H1 (cell line): ENCODE results near the gene SEMA3D.

Source experiments
- BRCA1 ChIP-seq: IDR thresholded peaks from 2 replicates; pipeline ENCODE4 v1.6.1; 2012; ENCODE audit warnings: low read depth, low read length, improper control_type of control experiment
- CEBPB ChIP-seq: IDR thresholded peaks from 2 replicates; pipeline ENCODE4 v1.6.1; 2012; ENCODE audit warnings: low read depth, low read length
- EP300 ChIP-seq, 2 experiments: IDR thresholded peaks; 1 replicate in 1 of 2; 2 replicates in 1 of 2; pipeline ENCODE4 v1.6.1; 2011 to 2012; ENCODE audit warnings: low read depth in 2 of 2, low read length in 2 of 2, mild to moderate bottlenecking in 2 of 2, borderline replicate concordance in 1 of 2, inconsistent platforms in 1 of 2, moderate library complexity in 1 of 2
- EZH2 ChIP-seq: fragments of 200-600 bp; sonication (generic); IDR thresholded peaks from 2 replicates; pipeline ENCODE4 v1.7.1; 2012; ENCODE audit warnings: low read depth, mild to moderate bottlenecking, moderate library complexity, low read length, inconsistent platforms; ENCODE audit not compliant: severe bottlenecking
- GABPA ChIP-seq: IDR thresholded peaks from 2 replicates; pipeline ENCODE4 v1.6.1; 2011; ENCODE audit warnings: mild to moderate bottlenecking, low read length, moderate library complexity, borderline replicate concordance; ENCODE audit not compliant: insufficient read depth
- JUND ChIP-seq: IDR thresholded peaks from 2 replicates; pipeline ENCODE4 v1.6.1; 2011; ENCODE audit warnings: mild to moderate bottlenecking, improper control_type of control experiment, low read length
- KDM5A ChIP-seq: fragments of 200-600 bp; IDR thresholded peaks from 2 replicates; pipeline ENCODE4 v1.7.1; 2012; ENCODE audit warnings: mild to moderate bottlenecking, low read length, inconsistent platforms, mixed read lengths
- MAFK ChIP-seq: IDR thresholded peaks from 2 replicates; pipeline ENCODE4 v1.6.1; 2012; ENCODE audit warnings: low read depth, mild to moderate bottlenecking, improper control_type of control experiment, low read length
- NRF1 ChIP-seq: IDR thresholded peaks from 2 replicates; pipeline ENCODE4 v1.6.1; 2011; ENCODE audit warnings: mild to moderate bottlenecking, low read depth, low read length, improper control_type of control experiment
- POLR2A ChIP-seq, 2 experiments: IDR thresholded peaks; 1 replicate in 1 of 2; 2 replicates in 1 of 2; pipeline ENCODE4 v1.6.1; 2011; ENCODE audit warnings: low read depth in 2 of 2, low read length in 2 of 2, mild to moderate bottlenecking in 2 of 2; ENCODE audit errors: control extremely low read depth in 1 of 2
- POLR2AphosphoS5 ChIP-seq: IDR thresholded peaks from 2 replicates; pipeline ENCODE4 v1.6.1; 2011; ENCODE audit warnings: low read depth, low read length
- RAD21 ChIP-seq, 2 experiments: IDR thresholded peaks in 1 of 2; conservative IDR thresholded peaks in 1 of 2; 2 replicates each; pipeline ENCODE4 v1.6.1; 2011; ENCODE audit warnings: low read depth in 2 of 2, low read length in 2 of 2, improper control_type of control experiment in 1 of 2, inconsistent platforms in 1 of 2, mild to moderate bottlenecking in 1 of 2, moderate library complexity in 1 of 2
- TBP ChIP-seq: IDR thresholded peaks from 2 replicates; pipeline ENCODE4 v1.6.1; 2011; ENCODE audit warnings: low read depth, low read length, improper control_type of control experiment
- TF ChIP-seq, protein P1 (sequence below), 3 experiments: IDR thresholded peaks; 1 replicate in 2 of 3; 2 replicates in 1 of 3; pipeline versions ENCODE4 v1.5.1 to v1.6.1; 2011; ENCODE audit warnings: low read length in 3 of 3, mild to moderate bottlenecking in 3 of 3, inconsistent platforms in 2 of 3, low read depth in 1 of 3, moderate library complexity in 1 of 3; ENCODE audit not compliant: insufficient read depth in 1 of 3; ENCODE audit errors: control extremely low read depth in 1 of 3

DNA sequence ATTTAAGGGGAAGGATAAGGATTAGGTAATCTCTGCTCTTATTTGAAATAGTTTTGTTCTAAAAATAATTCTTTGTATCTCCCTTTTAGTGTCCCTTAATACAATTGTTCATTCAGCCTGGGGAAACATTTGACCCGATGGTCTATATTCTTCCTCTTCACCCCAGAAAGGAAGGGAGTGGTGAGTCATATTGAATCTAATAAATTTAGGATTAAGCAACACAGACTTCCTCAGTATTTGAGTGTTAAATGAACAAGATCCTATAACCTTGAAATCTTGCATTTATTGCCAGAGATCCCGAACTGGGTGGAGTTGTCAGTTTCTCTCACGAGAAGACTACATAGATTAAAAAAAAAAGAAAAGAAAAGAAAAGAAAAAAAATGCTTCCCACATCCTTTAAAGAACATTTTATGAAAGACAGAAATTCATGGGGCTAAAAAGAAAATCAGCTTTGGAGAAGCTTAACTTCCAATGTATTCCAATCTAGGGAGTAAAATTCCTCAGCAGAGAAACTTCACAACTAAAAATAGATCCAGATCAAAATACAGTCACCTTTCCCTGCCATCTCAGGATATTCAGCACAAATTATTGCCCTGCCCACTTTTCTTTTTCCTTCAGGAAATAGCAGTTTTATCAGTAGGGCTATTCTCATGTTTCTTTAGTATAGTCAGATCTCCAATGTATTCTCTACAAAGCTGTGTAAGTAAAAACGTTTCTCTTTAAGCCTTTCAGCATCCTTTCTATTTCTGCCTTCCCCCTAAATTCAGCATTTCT lies 82.2 kb downstream of the SEMA3D start:
- TF ChIP-seq CEBPB = no peak
- TF ChIP-seq, protein P1, sequence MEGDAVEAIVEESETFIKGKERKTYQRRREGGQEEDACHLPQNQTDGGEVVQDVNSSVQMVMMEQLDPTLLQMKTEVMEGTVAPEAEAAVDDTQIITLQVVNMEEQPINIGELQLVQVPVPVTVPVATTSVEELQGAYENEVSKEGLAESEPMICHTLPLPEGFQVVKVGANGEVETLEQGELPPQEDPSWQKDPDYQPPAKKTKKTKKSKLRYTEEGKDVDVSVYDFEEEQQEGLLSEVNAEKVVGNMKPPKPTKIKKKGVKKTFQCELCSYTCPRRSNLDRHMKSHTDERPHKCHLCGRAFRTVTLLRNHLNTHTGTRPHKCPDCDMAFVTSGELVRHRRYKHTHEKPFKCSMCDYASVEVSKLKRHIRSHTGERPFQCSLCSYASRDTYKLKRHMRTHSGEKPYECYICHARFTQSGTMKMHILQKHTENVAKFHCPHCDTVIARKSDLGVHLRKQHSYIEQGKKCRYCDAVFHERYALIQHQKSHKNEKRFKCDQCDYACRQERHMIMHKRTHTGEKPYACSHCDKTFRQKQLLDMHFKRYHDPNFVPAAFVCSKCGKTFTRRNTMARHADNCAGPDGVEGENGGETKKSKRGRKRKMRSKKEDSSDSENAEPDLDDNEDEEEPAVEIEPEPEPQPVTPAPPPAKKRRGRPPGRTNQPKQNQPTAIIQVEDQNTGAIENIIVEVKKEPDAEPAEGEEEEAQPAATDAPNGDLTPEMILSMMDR (IDR thresholded peaks at IDR 0.05; ENCODE audit: control extremely low read depth in 1 of 3, insufficient read depth in 1 of 3, low read depth in 1 of 3, low read length in 3 of 3) = no peak
- no peak for TF ChIP-seq POLR2A (IDR thresholded peaks at IDR 0.05; ENCODE audit: control extremely low read depth in 1 of 2, low read depth in 2 of 2, low read length in 2 of 2)
- TF ChIP-seq EZH2 = no peak
- no peak for TF ChIP-seq EP300 (IDR thresholded peaks at IDR 0.05; ENCODE audit: borderline replicate concordance in 1 of 2, low read depth in 2 of 2, low read length in 2 of 2)
- no peak for TF ChIP-seq TBP
- no peak for TF ChIP-seq NRF1
- TF ChIP-seq JUND = no peak
- TF ChIP-seq RAD21 (IDR thresholded peaks at IDR 0.05 in 1 of 2, conservative IDR thresholded peaks at IDR 0.05 in 1 of 2; ENCODE audit: low read depth in 2 of 2, low read length in 2 of 2) = no peak
- no peak for TF ChIP-seq KDM5A
- no peak for TF ChIP-seq MAFK
- TF ChIP-seq GABPA = no peak
- TF ChIP-seq BRCA1 = no peak
- no peak for TF ChIP-seq POLR2AphosphoS5
